ENCODE results near the gene CLPX.
"Not testable (repeated sequence)": the region's sequence is repeated elsewhere in the genome, so short reads cannot be mapped to it uniquely, and the experiment has no call there.

The CLPX gene

GRCh38 chr15:65099801-65100200 lies 85.3 kb downstream of the CLPX start:
- DNase-seq = not testable (repeated sequence)

GRCh38 chr15:65099336-65099735 lies 85.8 kb downstream of the CLPX start:
- no peak for DNase-seq

Measured in NCI-H2029 treated with DMSO at 0.1 percent for 48 hours (cell line).